Measurements from ENCODE around the gene KLHDC2. TPM values are rescaled to one million over a fixed set of nuclear protein-coding genes. Genes with fewer than 3 reads are reported as not detected.
"Not testable (repeated sequence)": the region's sequence is repeated elsewhere in the genome, so short reads cannot be mapped to it uniquely, and the experiment has no call there.

Gene KLHDC2
- polyA plus RNA-seq, 1 of the 3 experiments (the other 2 are of a cell fraction), result 41.1 TPM

- TF ChIP-seq CTCF (IDR thresholded peaks at IDR 0.05) (no peak), SIN3A (IDR thresholded peaks at IDR 0.05; ENCODE audit: borderline replicate concordance, low read depth, low read length) (no peak), TAF1 (IDR thresholded peaks at IDR 0.05; ENCODE audit: borderline replicate concordance, low read depth, low read length) (no peak), ELF1 (IDR thresholded peaks at IDR 0.05) (no peak), TEAD4 (IDR thresholded peaks at IDR 0.05; ENCODE audit: borderline replicate concordance, insufficient read depth) (no peak), NFIC (IDR thresholded peaks at IDR 0.05; ENCODE audit: borderline replicate concordance) (no peak), RAD21 (IDR thresholded peaks at IDR 0.05; ENCODE audit: low read length) (no peak)
These were observed 47.2 kb upstream of the KLHDC2 start (continued) for GRCh38 chr14:49720744-49721143.

GRCh38 chr14:49721733-49722435 lies 46.1 kb upstream of the KLHDC2 start:
- H3K4me1 ChIP-seq (ENCODE audit: control insufficient read depth in 1 of 2, insufficient read depth in 2 of 2, low read depth in 1 of 2, low read length in 1 of 2); H2AFZ ChIP-seq (ENCODE audit: low read depth); H3K79me2 ChIP-seq (ENCODE audit: insufficient read depth); H3K9me3 ChIP-seq; H3K4me2 ChIP-seq; H4K20me1 ChIP-seq (ENCODE audit: insufficient read depth); H3K9me2 ChIP-seq; H3F3A ChIP-seq (replicated peaks; ENCODE audit: insufficient read depth); CTCF ChIA-PET; DNase-seq; H3K4me3 ChIP-seq (ENCODE audit: low read depth in 2 of 2, low read length in 1 of 2); POLR2A ChIA-PET; H3K36me3 ChIP-seq (replicated peaks in 1 of 2; ENCODE audit: control insufficient read depth in 1 of 2, insufficient read depth in 2 of 2, low read length in 1 of 2); H3K27ac ChIP-seq (ENCODE audit: low read depth in 2 of 2, low read length in 1 of 2); H3K9ac ChIP-seq; H3K27me3 ChIP-seq (ENCODE audit: insufficient read depth): not testable (repeated sequence)
- 76% methylated on average over 9 of the region's 9 CpGs for WGBS (ENCODE audit: low lambda C conversion rate)

- ChIA-PET CTCF (interaction anchor here (0.6 kb wide), 1 partner anchor 140 kb away, joined by 3 read pairs; no protein-coding TSS in a partner anchor), POLR2A (no interaction called here)
- no peak overlapping the region for H3K4me3 ChIP-seq (ENCODE audit: low read depth in 2 of 2, low read length in 1 of 2)
- 89% methylated on average over 5 of the region's 5 CpGs for WGBS (ENCODE audit: low lambda C conversion rate)
- no peaks in the 10 kb centered on the region for H4K20me1 ChIP-seq (ENCODE audit: insufficient read depth)
- TF ChIP-seq REST (IDR thresholded peaks at IDR 0.05; ENCODE audit: low read depth, low read length) (no peak), RAD21 (IDR thresholded peaks at IDR 0.05; ENCODE audit: low read length) (no peak), TEAD4 (IDR thresholded peaks at IDR 0.05; ENCODE audit: borderline replicate concordance, insufficient read depth) (no peak), TAF1 (IDR thresholded peaks at IDR 0.05; ENCODE audit: borderline replicate concordance, low read depth, low read length) (no peak), JUND (IDR thresholded peaks at IDR 0.05) (no peak), SIN3A (IDR thresholded peaks at IDR 0.05; ENCODE audit: borderline replicate concordance, low read depth, low read length) (no peak), NRF1 (IDR thresholded peaks at IDR 0.05; ENCODE audit: low read depth, low read length) (no peak), FOSL2 (IDR thresholded peaks at IDR 0.05; ENCODE audit: borderline replicate concordance, low read depth) (no peak), MAX (IDR thresholded peaks at IDR 0.05; ENCODE audit: low read depth) (no peak), RXRA (IDR thresholded peaks at IDR 0.05; ENCODE audit: borderline replicate concordance, low read depth) (no peak), SMC3 (IDR thresholded peaks at IDR 0.05; ENCODE audit: low read depth, low read length) (no peak), USF2 (IDR thresholded peaks at IDR 0.05; ENCODE audit: borderline replicate concordance, low read depth, low read length) (no peak)
- H3K4me1 ChIP-seq (ENCODE audit: control insufficient read depth in 1 of 2, insufficient read depth in 2 of 2, low read depth in 1 of 2, low read length in 1 of 2), result no peaks in the 10 kb centered on the region
- H3F3A ChIP-seq (replicated peaks; ENCODE audit: insufficient read depth), result no peaks in the 10 kb centered on the region
- H3K36me3 ChIP-seq (replicated peaks in 1 of 2; ENCODE audit: control insufficient read depth in 1 of 2, insufficient read depth in 2 of 2, low read length in 1 of 2), result no peaks in the 10 kb centered on the region
- no peak overlapping the region for H3K9ac ChIP-seq
- DNase-seq, result no peak
- no peaks in the 10 kb centered on the region for H3K27me3 ChIP-seq (ENCODE audit: insufficient read depth)
- no peaks in the 10 kb centered on the region for H3K79me2 ChIP-seq (ENCODE audit: insufficient read depth)
- H2AFZ ChIP-seq (ENCODE audit: low read depth), result no peak overlapping the region
- no peak overlapping the region for H3K27ac ChIP-seq (ENCODE audit: low read depth in 2 of 2, low read length in 1 of 2)
- H3K9me3 ChIP-seq, result no peaks in the 10 kb centered on the region
- no peak overlapping the region for H3K4me2 ChIP-seq
- H3K9me2 ChIP-seq, result no peaks in the 10 kb centered on the region
These were observed 40.8 kb upstream of the KLHDC2 start for GRCh38 chr14:49727171-49727570.

Data from SK-N-SH (cell line).